ENCODE results near the gene RAI14. TPM values are rescaled to one million over a fixed set of nuclear protein-coding genes. Genes with fewer than 3 reads are reported as not detected.

The RAI14 gene
- total RNA-seq, 1 donor from 2014 or later = 1.1 TPM

DNA sequence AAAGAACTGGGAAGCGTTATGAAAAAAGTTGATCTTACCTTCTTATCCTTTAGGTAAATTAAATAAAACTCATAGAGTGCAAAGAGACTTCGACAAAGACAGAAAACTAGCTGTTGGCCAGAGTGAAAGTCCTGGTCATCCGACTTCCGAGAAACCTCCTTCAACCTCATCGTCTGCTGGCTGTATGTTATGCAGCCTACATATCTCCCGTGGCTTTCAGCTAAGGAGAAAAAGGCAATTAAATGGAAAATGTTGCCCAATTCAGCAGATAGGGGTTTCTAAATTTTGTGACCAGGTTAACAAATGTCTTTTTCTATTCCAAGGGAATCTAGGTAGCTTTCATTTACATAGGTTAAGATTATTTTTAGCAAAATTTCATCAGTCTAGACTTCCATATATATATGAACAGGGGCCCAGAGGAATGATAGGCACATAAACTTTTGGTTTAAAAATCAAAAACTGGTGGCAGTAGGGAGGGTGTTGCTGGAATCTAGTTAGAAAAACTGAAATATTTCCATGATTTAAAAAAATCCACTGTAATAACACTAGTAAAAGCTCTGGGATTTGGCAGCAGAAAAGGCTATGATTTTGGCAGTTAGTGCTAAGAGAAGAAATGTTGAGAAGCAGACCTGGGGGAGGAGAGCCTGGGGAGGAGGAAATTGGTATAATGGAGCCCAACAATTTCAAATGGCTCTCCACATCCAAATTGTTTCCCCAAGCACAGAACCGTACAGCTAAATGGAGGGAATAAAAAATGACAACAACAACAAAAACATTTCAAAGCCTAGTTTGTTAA lies 32.1 kb downstream of the RAI14 start:
- Mint-ChIP-seq H3K4me3 (no peak overlapping the region), H3K9me3 (no peaks in the 10 kb centered on the region), H3K4me1 (no peaks in the 10 kb centered on the region), H3K36me3 (ENCODE audit: low read depth) (no peaks in the 10 kb centered on the region), H3K27me3 (no peaks in the 10 kb centered on the region), H3K27ac (no peak overlapping the region)
- no peak for TF ChIP-seq CTCF (IDR thresholded peaks at IDR 0.05)
- DNase-seq (no peak), ATAC-seq (ENCODE audit: low read depth) (no peak)
- intact Hi-C loops (cut with micrococcal nuclease) = no loop called here
- POLR2A ChIA-PET = no interaction called here
- CTCF ChIA-PET = interaction anchor here (0.8 kb wide), 1 partner anchor 212 kb away, joined by 4 read pairs; no protein-coding TSS in a partner anchor

DNA sequence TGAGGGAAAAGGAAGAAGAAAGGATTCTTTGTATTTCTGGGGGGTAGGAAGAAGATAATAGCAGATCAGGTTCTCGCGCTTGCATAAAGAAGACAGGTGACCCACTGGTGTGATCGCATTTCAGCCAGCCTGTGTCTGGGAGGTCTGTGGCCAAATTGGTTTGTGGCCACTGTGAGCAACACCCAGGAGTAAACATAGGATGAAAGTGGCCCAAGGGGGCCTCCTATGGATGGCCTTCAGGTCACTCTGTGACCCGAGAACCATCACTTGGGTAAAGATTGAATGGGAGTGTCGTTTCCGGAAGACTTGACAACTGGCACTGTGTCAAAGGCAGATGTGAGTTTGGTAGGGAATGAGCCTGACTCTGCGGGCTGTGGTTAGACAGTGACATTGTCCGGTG lies 34.2 kb downstream of the RAI14 start:
- Mint-ChIP-seq H3K27me3 (no peaks in the 10 kb centered on the region), H3K4me3 (no peak overlapping the region), H3K9me3 (no peaks in the 10 kb centered on the region), H3K27ac (no peak overlapping the region), H3K36me3 (ENCODE audit: low read depth) (no peaks in the 10 kb centered on the region), H3K4me1 (peaks cover 2% of the 10 kb centered on the region)
- no peak for TF ChIP-seq CTCF (IDR thresholded peaks at IDR 0.05)
- ChIA-PET POLR2A (no interaction called here), CTCF (no interaction called here)
- intact Hi-C loops (cut with micrococcal nuclease) = no loop called here
- no peak for DNase-seq
- no peak for ATAC-seq (ENCODE audit: low read depth)

DNA sequence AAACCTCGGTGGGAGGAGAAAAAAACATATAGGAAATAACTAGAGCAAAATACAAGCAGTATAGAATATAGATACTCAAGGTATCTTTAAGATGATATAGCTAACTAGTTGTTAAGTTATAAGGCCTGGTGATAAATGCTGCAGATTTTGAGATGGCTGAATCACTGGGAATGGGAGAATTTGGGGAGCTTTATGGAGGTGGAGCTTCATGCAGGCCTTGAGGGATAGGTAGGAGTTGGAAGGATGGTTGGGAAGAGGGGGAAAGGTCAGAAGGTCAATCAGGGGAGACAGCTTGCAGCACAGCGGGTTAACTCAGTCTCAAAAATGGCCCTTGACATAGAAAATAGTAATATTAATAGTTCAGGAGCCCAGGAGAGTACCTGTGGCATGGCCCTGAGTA lies 34.8 kb downstream of the RAI14 start:
- Mint-ChIP-seq H3K9me3 (no peaks in the 10 kb centered on the region), H3K36me3 (ENCODE audit: low read depth) (no peaks in the 10 kb centered on the region), H3K4me3 (no peak overlapping the region), H3K4me1 (peaks cover 4% of the 10 kb centered on the region), H3K27me3 (no peaks in the 10 kb centered on the region), H3K27ac (no peak overlapping the region)
- no peak for TF ChIP-seq CTCF (IDR thresholded peaks at IDR 0.05)
- ATAC-seq (ENCODE audit: low read depth) (no peak), DNase-seq (no peak)
- ChIA-PET CTCF (no interaction called here), POLR2A (no interaction called here)
- intact Hi-C loops (cut with micrococcal nuclease) = no loop called here

DNA sequence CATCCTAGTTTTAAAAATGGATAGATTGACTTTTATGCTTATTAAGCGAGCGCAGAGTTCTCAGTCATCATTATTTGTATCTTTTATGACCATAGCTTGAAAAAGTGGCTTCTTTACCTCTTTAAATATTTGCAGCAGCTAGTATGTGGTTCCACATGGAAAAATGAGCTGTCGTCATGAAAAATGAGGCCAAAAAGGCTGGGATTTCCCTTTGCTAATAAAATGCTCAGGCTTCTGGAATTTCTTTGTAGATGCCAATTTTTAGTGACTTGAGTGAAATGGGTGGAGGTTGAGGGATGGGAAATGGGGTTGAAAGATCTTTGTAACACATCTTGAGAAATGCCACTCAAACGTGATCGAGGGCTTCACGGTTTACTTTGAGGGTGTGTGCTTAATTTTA lies 35.2 kb downstream of the RAI14 start:
- H3K4me3 Mint-ChIP-seq = no peak overlapping the region
- H3K9me3 Mint-ChIP-seq = no peaks in the 10 kb centered on the region

DNA sequence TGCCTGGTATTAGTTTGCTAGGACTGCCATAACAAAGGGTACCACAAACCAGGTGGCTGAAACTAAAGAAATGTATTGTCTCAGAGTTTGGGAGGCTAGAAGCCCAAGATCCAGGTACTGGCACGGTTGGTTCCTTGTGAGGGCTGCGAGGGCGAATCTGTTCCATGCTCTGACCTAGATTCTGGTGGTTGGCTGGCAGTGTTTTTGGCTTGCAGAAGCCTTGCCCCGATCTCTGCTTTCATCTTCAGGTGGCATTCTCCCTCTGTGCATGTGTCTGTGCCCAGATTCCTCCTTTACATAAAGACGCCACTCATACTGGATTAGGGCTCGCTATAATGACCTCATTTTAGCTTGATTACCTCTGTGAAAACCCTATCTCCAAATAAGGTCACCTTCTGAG lies 36.7 kb downstream of the RAI14 start:
- peaks cover 4% of the 10 kb centered on the region for H3K4me1 Mint-ChIP-seq
- no peak for TF ChIP-seq CTCF (IDR thresholded peaks at IDR 0.05)
- H3K27me3 Mint-ChIP-seq = no peaks in the 10 kb centered on the region
- no peaks in the 10 kb centered on the region for H3K9me3 Mint-ChIP-seq
- H3K36me3 Mint-ChIP-seq (ENCODE audit: low read depth) = no peaks in the 10 kb centered on the region
- H3K27ac Mint-ChIP-seq = no peak overlapping the region
- DNase-seq = no peak
- POLR2A ChIA-PET = no interaction called here
- ATAC-seq (ENCODE audit: low read depth) = no peak
- intact Hi-C loops (cut with micrococcal nuclease) = no loop called here
- H3K4me3 Mint-ChIP-seq = no peak overlapping the region
- CTCF ChIA-PET = no interaction called here

More for the DNA sequence above, 35.2 kb downstream of the RAI14 start:
- TF ChIP-seq CTCF (IDR thresholded peaks at IDR 0.05) = no peak
- Mint-ChIP-seq H3K4me1 (peaks cover 4% of the 10 kb centered on the region), H3K27ac (no peak overlapping the region), H3K36me3 (ENCODE audit: low read depth) (no peaks in the 10 kb centered on the region), H3K27me3 (no peaks in the 10 kb centered on the region)
- ATAC-seq (ENCODE audit: low read depth) (no peak), DNase-seq (no peak)
- intact Hi-C loops (cut with micrococcal nuclease) = no loop called here
- ChIA-PET POLR2A (no interaction called here), CTCF (no interaction called here)

Data from activated B cell treated with CpG ODN at 0.5 μM for 24 hours (primary cell).